GDM1 (cell line): ENCODE results near the gene GLYATL1B.
"Not testable (repeated sequence)": the region's sequence is repeated elsewhere in the genome, so short reads cannot be mapped to it uniquely, and the experiment has no call there.

Source experiments
- DNase-seq: peaks from one replicate; lab custom pipeline; 2025; lab: John Stamatoyannopoulos, UW

GLYATL1B gene

GRCh38 chr11:59086007-59086406 is at the start of gene GLYATL1B:
Gene GLYATL1B, plus strand, starts transcription at chr11:59086307. Its CDS starts 0 bp downstream, at chr11:59086307.
- DNase-seq: not testable (repeated sequence)

DNA sequence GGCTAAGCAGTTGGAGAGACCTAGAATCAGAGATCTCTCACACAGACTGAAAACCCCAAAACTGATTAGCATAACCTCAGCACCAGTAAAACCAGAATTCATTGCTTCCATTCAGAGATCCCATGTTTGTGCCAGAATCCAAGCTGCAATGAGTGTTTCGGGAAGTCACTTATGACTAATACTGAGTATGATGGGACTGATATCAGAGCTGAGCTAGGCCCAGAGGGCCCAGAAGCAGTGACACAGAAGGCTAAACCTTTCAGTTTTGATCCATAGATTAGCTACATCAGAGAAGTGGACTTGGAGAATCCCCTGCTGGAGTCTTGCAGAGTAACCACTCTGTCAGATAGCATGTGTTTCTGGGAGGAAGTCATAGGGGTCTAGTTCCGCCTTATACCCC is 49.6 kb upstream of the GLYATL1B start:
- not testable (repeated sequence) for DNase-seq

DNA sequence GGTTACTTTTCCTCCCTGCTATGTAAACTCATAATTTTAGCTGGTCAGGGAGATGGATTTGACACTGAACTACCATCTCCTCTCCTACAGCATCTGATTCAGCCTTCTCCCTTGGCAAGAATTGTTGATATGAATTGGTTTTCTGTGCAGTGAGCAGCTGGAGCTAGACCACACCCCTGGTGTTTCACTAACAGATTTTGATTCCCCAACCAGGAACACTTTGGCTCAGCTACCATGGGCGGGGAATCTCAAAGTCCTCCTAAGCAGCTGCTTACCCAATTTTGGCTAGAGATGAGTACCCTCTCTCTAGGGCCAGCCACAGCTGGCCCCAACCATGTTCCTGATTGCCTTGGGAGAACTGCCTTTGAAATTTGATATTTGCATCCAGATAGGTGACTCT is 48.7 kb upstream of the GLYATL1B start:
- not testable (repeated sequence) for DNase-seq

DNA sequence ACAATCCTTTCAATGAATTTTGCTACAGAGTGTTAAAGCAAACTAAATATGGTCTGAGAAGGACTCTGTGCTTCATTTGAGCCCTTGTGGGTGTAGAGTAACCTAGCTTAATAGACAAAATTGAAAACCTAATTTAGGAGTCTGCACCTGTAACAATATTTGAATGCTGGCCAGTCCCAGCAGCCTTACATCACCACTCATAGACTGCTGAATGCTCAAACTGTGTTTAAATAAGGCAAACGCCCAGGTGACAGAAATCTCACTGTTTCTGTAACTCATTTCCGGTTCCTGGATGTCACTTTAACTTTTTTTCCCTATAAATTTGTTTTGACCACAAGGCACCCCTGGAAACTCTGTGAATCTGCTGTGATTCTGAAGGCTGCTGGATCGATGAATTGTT is 45.5 kb upstream of the GLYATL1B start:
- DNase-seq: no peak

- not testable (repeated sequence) for DNase-seq
Observed at GRCh38 chr11:59051383-59051782, 34.7 kb upstream of the GLYATL1B start.

GRCh38 chr11:59052355-59052754 is 33.8 kb upstream of the GLYATL1B start:
- not testable (repeated sequence) for DNase-seq

GRCh38 chr11:59053387-59053786 is 32.7 kb upstream of the GLYATL1B start:
- DNase-seq: peak; percentile 21

GRCh38 chr11:59058120-59059033 is 27.7 kb upstream of the GLYATL1B start:
- peak; percentile 80 for DNase-seq

DNA sequence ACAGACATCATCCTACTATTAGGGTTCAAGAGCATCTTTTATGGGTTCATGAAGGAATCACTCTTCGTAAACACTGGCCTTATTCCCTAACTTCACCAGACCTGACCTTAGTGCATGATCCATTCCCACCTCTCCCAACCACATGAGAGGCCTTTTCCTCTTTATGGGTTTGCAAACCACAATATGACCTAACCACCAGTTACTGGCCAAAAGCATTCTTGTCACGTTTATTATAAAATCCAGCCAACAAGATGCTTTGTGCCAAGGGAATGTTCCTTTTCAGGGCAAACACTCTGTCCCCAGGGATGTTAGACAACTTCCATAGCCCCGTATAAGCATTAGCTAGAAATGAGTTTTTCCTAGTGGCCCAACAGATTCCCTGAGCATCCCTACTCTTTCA is 26.0 kb upstream of the GLYATL1B start:
- not testable (repeated sequence) for DNase-seq

GRCh38 chr11:59062602-59063529 is 23.2 kb upstream of the GLYATL1B start:
- DNase-seq: no peak

DNA sequence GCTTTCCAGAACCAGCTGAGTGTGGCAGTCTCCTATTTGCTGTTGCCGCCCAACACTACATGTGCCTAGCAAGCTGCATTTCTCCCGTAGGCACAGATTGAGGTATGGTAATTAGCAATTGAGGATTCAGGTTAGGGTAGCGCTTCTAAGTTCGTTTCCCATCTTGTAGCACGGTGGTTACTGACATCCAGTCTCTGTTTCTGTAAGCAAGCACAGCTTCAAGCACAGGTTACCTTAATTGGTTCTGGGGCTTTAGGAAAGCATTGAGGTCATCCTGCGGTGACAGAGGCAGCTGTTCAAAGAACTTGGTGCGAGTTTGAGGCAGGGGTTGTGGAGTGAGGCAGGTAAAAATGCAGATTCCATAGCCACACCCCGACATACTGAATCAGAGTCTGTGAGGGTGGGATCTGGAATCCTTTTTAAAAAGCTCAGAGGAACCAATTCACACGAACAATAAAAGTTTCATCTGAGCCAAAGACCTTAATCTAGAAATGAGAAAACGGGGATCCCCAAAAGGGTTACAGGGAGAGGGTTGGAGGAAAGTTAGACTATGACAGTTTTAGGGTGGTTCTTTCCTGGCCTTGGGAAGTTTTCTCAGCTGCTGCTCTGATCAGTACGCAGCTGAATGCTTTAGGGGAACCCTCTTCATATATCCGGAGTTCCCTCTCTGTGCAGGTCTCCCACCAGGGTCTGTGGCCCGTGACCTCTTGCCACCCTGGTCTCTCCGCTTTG is 21.9 kb upstream of the GLYATL1B start:
- DNase-seq: not testable (repeated sequence)

GRCh38 chr11:59069087-59069486 is 17.0 kb upstream of the GLYATL1B start:
- no peak for DNase-seq

- peak; percentile 32 for DNase-seq
Observed at GRCh38 chr11:59076876-59077571, 9.1 kb upstream of the GLYATL1B start.

- no peak for DNase-seq
Observed at GRCh38 chr11:59078435-59078834, 7.7 kb upstream of the GLYATL1B start.

DNA sequence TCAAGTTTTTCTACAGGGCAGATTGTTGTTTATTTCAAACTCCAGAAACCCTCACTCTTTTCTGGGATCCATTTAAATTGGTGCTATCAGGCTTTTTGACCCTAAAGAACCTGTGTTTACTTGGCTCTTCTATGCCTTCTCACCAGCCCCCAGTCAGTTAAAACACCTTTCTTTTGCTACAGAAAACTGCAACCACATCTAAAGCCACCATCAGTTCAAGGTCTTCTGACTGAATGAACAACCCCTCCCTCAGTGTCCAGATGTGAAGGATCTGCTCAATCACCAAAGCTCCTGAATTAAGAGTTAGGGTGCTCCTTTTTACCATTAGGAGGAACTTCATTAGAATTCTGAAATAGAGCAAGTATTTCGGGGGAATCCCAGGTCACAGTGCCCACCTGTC is 7.0 kb upstream of the GLYATL1B start:
- no peak for DNase-seq

GRCh38 chr11:59080421-59080820 is 5.7 kb upstream of the GLYATL1B start:
- DNase-seq: not testable (repeated sequence)

- DNase-seq: not testable (repeated sequence)
Observed at GRCh38 chr11:59081430-59082020, 4.6 kb upstream of the GLYATL1B start.

GRCh38 chr11:59088162-59088561 is 2.1 kb downstream of the GLYATL1B start:
- DNase-seq: no peak

DNA sequence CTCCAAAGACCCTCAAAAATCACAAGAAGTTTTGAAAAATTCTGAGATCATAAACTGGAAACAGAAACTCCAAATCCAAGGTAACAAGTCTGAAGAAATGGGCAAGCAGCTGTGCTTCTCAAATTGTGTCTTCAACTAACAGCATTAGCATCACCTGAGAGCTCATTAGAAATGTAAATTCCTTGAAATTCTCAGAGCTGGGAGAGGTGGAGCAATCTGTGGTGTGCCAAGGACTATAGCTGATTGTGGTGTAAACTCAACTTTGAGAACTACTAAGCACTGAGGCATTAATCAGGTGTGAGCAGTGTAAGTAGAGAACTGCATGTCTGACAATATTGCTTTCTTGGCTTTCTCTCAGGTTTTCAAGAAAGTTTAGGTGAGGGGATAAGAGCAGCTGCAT is 7.5 kb downstream of the GLYATL1B start:
- DNase-seq: not testable (repeated sequence)

- DNase-seq: not testable (repeated sequence)
Observed at GRCh38 chr11:59095225-59095624, 9.1 kb downstream of the GLYATL1B start.
